Testis (tissue), 3 donors: ENCODE measurements around the gene SLC35B2. TPM values are rescaled to one million over a fixed set of nuclear protein-coding genes. Genes with fewer than 3 reads are reported as not detected.

Source experiments
- DNase-seq: peaks from one replicate; pipeline ENCODE4 v3.0.0-alpha.2; 2019
- H3K27ac ChIP-seq, 2 donors: fragments of 200-600 bp; sonication (generic); one replicate each; pipeline ENCODE4 v1.5.1; 2019
- H3K27me3 ChIP-seq: fragments of 200-600 bp; sonication (generic); one replicate; pipeline ENCODE4 v1.5.1; 2019
- H3K36me3 ChIP-seq: fragments of 200-600 bp; sonication (generic); one replicate; pipeline ENCODE4 v1.5.1; 2017; ENCODE audit warnings: low read depth; ENCODE audit errors: missing control alignments
- H3K4me1 ChIP-seq: fragments of 200-600 bp; sonication (generic); one replicate; pipeline ENCODE4 v1.5.1; 2019
- H3K4me3 ChIP-seq, 2 donors: fragments of 200-600 bp; sonication (generic); one replicate each; pipeline ENCODE4 v1.5.1; 2017 to 2019
- H3K9me3 ChIP-seq: fragments of 200-600 bp; sonication (generic); one replicate; pipeline ENCODE4 v1.5.1; 2017
- POLR2A ChIP-seq: fragments of 450-650 bp; IDR thresholded peaks from one replicate; pipeline ENCODE4 v1.6.1; 2017; ENCODE audit warnings: antibody characterized with exemption, mild to moderate bottlenecking, moderate library complexity
- WGBS, 2 donors: methylation state at CpG; one replicate each; pipeline ENCODE4 v1.1.5; 2018; 5-methylcytosine and 5-hydroxymethylcytosine counted together
- intact Hi-C: fragments of 100-400 bp; cut with DNase I; formaldehyde crosslinking; loops from one replicate; pipeline ENCODE4 v1.15.1; 2023; ENCODE audit warnings: low total_unique reads
- polyA plus RNA-seq: library from polyadenylated mRNA; stranded (reverse); fragments of 350-450 nt; fragmentation: Illumina TruSeq; extraction: RNeasy Lipid Tissue Mini Kit (QIAGEN cat#74804); gene quantifications from one replicate; pipeline ENCODE4 v1.2.3, GENCODE V29; 2014; ENCODE audit warnings: low read depth, low replicate concordance; ENCODE audit not compliant: insufficient read depth
- total RNA-seq, 2 donors: library from RNA; depleted of rRNA; stranded (reverse); fragments of >200 nt; gene quantifications; one replicate each; pipeline ENCODE4 v1.2.3, GENCODE V29; 2016
- TF ChIP-seq, protein P1 (sequence below), 3 experiments: fragments of 450-650 bp in 2 of 3; fragments of 200-600 bp in 1 of 3; sonication (generic) in 1 of 3; IDR thresholded peaks; one replicate each; pipeline ENCODE4 v1.5.1; 2016 to 2019; ENCODE audit warnings: antibody characterized with exemption in 3 of 3, mild to moderate bottlenecking in 2 of 3, moderate library complexity in 1 of 3

Gene SLC35B2
- total and polyA plus RNA-seq, 3 donors from 2014 or later, result 32.1 to 49.8 (median 42.4) TPM

DNA sequence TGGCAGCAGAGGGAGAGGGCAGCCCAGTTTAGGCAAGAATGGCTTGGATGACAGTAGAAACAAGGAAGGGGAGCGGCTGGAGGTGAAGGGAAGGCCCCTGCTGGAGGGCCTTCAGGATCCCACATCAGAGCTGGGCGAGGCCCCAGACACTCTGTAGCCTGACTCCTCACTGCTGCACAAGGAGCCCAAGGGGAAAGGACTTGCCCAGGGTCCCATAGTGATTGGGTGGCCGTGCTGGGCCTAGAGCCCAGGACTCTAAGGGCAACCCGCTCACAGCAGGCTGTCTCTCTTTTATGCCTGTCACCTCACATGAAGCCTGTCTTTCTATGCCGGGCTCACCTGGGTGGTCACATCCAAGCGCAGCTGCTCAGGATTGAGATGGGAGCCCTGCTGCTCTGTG, 46.5 kb upstream of the SLC35B2 start:
- no peaks in the 10 kb centered on the region for H3K36me3 ChIP-seq
- TF ChIP-seq POLR2A, result no peak
- TF ChIP-seq, protein P1, sequence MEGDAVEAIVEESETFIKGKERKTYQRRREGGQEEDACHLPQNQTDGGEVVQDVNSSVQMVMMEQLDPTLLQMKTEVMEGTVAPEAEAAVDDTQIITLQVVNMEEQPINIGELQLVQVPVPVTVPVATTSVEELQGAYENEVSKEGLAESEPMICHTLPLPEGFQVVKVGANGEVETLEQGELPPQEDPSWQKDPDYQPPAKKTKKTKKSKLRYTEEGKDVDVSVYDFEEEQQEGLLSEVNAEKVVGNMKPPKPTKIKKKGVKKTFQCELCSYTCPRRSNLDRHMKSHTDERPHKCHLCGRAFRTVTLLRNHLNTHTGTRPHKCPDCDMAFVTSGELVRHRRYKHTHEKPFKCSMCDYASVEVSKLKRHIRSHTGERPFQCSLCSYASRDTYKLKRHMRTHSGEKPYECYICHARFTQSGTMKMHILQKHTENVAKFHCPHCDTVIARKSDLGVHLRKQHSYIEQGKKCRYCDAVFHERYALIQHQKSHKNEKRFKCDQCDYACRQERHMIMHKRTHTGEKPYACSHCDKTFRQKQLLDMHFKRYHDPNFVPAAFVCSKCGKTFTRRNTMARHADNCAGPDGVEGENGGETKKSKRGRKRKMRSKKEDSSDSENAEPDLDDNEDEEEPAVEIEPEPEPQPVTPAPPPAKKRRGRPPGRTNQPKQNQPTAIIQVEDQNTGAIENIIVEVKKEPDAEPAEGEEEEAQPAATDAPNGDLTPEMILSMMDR (IDR thresholded peaks at IDR 0.05), result no peak
- WGBS, 2 donors, result 100% methylated on average over 6 of the region's 6 CpGs

DNA sequence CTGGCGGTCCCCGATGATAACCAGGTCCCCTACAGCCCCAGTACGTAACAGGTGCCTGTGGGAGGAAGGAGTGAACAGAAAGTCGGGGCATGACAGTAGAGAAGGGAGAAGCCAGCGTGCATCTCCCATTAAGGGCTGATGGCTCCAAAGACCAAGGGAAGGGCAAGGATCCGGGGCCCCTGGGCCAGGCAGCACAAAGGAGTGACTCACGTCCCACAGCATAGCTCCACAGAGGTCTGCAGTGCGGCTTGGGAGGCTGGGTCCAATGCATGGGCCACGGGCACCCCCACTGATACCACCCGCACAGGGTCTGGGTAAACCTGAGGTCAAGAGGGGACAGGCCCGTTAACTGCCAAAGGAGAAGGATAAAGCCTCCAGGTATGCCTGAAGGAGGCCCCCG, 45.5 kb upstream of the SLC35B2 start:
- intact Hi-C loops, result no loop called here

More for the DNA sequence above, 46.5 kb upstream of the SLC35B2 start:
- H3K4me1 ChIP-seq, result no peaks in the 10 kb centered on the region
- no peak for DNase-seq
- no peak overlapping the region for H3K4me3 ChIP-seq
- no peak overlapping the region for H3K27ac ChIP-seq
- no peaks in the 10 kb centered on the region for H3K27me3 ChIP-seq
- intact Hi-C loops, result no loop called here
- no peaks in the 10 kb centered on the region for H3K9me3 ChIP-seq

DNA sequence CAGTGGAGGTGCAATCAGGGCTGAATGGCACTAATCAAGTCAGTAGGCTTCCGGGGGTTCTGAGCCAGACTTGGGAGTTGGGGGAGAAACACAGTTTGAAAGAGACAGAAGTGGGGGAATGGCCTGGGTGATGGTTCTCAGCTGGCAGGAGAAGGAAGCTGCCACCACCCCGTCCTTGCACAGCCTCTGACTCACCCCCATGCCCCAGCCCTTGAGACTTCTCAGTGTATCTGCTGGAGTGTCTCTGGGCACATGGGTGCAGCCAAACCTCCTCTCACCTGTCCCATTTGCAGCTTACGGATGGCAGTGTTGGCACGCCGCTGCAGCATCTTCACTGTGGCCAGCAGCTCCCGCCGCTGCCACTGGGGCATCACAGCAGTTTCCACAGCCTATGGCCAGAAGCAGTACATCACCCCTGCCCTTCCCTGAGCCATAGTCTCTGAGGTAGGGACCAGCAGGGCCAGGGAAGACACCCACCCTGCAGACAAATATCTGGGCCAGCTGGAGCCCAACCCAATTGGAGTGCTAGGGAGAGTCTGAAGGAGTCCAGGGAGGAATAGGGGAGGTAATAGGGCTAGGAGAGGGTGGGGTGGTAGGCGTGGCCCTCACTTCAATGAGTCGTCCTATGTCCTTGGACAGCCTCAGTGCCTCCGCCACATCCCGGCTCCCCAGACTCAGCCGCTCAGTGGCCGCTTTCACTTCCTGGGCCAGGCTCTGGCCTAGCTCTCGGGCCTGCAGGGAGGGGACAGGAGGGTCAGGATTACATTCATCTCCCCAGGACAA, 44.6 kb upstream of the SLC35B2 start:
- Histone ChIP-seq H3K27ac (no peak overlapping the region), H3K27me3 (no peaks in the 10 kb centered on the region), H3K9me3 (no peaks in the 10 kb centered on the region), H3K4me1 (peaks cover 7% of the 10 kb centered on the region), H3K36me3 (no peaks in the 10 kb centered on the region), H3K4me3 (no peak overlapping the region)
- no peak for DNase-seq
- intact Hi-C loops, result no loop called here
- WGBS, 2 donors, result 84 to 90% methylated on average over 7 to 14 of the region's 14 CpGs
- TF ChIP-seq, protein P1 (IDR thresholded peaks at IDR 0.05), result no peak
- no peak for TF ChIP-seq POLR2A

More for the DNA sequence above, 45.5 kb upstream of the SLC35B2 start:
- peaks cover 2% of the 10 kb centered on the region for H3K4me1 ChIP-seq
- no peak overlapping the region for H3K4me3 ChIP-seq
- H3K27ac ChIP-seq, result no peak overlapping the region
- 91 to 95% methylated on average over 4 to 12 of the region's 12 CpGs for WGBS, 2 donors
- TF ChIP-seq POLR2A, result no peak
- TF ChIP-seq, protein P1 (IDR thresholded peaks at IDR 0.05), result no peak
- no peaks in the 10 kb centered on the region for H3K27me3 ChIP-seq
- DNase-seq, result no peak
- no peaks in the 10 kb centered on the region for H3K9me3 ChIP-seq
- no peaks in the 10 kb centered on the region for H3K36me3 ChIP-seq

DNA sequence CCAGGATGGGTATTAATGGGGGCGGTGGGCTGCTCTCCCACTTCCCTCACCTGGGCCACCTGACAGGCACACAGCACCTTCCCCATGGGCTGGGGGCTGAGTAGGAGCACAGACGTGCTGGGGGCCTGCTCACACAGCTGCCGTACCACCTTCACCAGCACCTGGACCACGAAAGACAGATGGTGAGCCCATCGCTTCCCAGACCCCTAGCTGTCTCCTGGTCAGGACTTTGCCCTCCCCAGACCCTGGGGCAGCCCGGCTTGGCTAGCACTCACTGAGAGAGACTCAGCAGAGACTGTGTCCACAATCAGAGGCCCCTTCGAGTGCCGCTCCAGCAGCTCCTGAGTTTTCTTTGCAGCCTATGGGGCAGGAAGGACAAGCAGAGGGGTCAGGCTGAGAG, 43.8 kb upstream of the SLC35B2 start:
- no peak overlapping the region for H3K27ac ChIP-seq
- no peaks in the 10 kb centered on the region for H3K9me3 ChIP-seq
- WGBS, 2 donors, result 73 to 88% methylated on average over 2 to 8 of the region's 8 CpGs
- H3K4me3 ChIP-seq, result no peak overlapping the region
- H3K27me3 ChIP-seq, result no peaks in the 10 kb centered on the region
- no peak for DNase-seq
- no peaks in the 10 kb centered on the region for H3K36me3 ChIP-seq
- intact Hi-C loops, result no loop called here
- peaks cover 9% of the 10 kb centered on the region for H3K4me1 ChIP-seq
- TF ChIP-seq POLR2A, result no peak
- TF ChIP-seq, protein P1 (IDR thresholded peaks at IDR 0.05), result no peak
